B cell (primary cell): ENCODE results near the gene CATSPERZ. TPM values are rescaled to one million over a fixed set of nuclear protein-coding genes. Genes with fewer than 3 reads are reported as not detected.

ENCODE experiments used
- ATAC-seq: fragments of 200-7000 bp; cut with Tn5 transposase; one replicate; pipeline ENCODE4 v1.10.0; 2021; ENCODE audit warnings: low read depth, mild to moderate bottlenecking, moderate number of reproducible peaks, moderate library complexity
- CTCF ChIA-PET: fragments of 350-600 bp; sonication (Branson Sonifier 250); formaldehyde crosslinking; loops from one replicate; lab custom pipeline; 2021; ENCODE audit warnings: antibody characterized with exemption, inconsistent platforms; lab: Charles Lee
- POLR2A ChIA-PET: fragments of 350-600 bp; sonication (Branson Sonifier 250); formaldehyde crosslinking; loops from one replicate; lab custom pipeline; 2021; ENCODE audit warnings: antibody characterized with exemption; lab: Charles Lee
- DNase-seq: peaks from one replicate; pipeline ENCODE4 v3.0.0; 2013
- H2AFZ ChIP-seq: 2 replicates; pipeline ENCODE4 v1.6.1; 2012; ENCODE audit warnings: mild to moderate bottlenecking, low read depth, low read length; ENCODE audit not compliant: insufficient read depth, poor library complexity, severe bottlenecking
- H3K27ac ChIP-seq, 2 donors: 1 replicate in 1 of 2; 2 replicates in 1 of 2; pipeline ENCODE4 v1.5.1; 2012 to 2013; ENCODE audit warnings: low read length in 2 of 2, mild to moderate bottlenecking in 2 of 2, moderate library complexity in 1 of 2
- H3K27me3 ChIP-seq, 4 experiments: fragments of 200-600 bp in 1 of 4; sonication (generic) in 1 of 4; replicated peaks in 1 of 4; 1 replicate in 2 of 4; 2 replicates in 2 of 4; pipeline versions ENCODE4 v1.6.1 to v1.7.0; 2013 to 2016; ENCODE audit warnings: low read length in 3 of 4, mild to moderate bottlenecking in 2 of 4, mixed read lengths in 1 of 4, moderate library complexity in 1 of 4; ENCODE audit not compliant: insufficient read depth in 4 of 4, control insufficient read depth in 3 of 4; ENCODE audit errors: control extremely low read depth in 1 of 4
- H3K36me3 ChIP-seq, 2 experiments: replicated peaks in 1 of 2; 1 replicate in 1 of 2; 2 replicates in 1 of 2; pipeline versions ENCODE4 v1.6.1 to v1.7.1; 2013; ENCODE audit warnings: low read length in 1 of 2; ENCODE audit not compliant: insufficient read depth in 2 of 2, control insufficient read depth in 1 of 2; ENCODE audit errors: control extremely low read depth in 1 of 2, extremely low read depth in 1 of 2
- H3K4me1 ChIP-seq, 2 donors: fragments of 200-600 bp in 1 of 2; sonication (generic) in 1 of 2; 1 replicate in 1 of 2; 2 replicates in 1 of 2; pipeline versions ENCODE4 v1.5.1 to v1.6.1; 2013 to 2017; ENCODE audit warnings: low read length in 2 of 2; ENCODE audit not compliant: control insufficient read depth in 2 of 2, insufficient read depth in 2 of 2
- H3K4me2 ChIP-seq: replicated peaks from 2 replicates; pipeline ENCODE3; 2012; ENCODE audit warnings: mild to moderate bottlenecking, low read depth, low read length; ENCODE audit not compliant: poor library complexity, severe bottlenecking
- H3K4me3 ChIP-seq, 5 experiments: fragments of 200-600 bp in 1 of 5; sonication (generic) in 1 of 5; 1 replicate in 3 of 5; 2 replicates in 2 of 5; pipeline versions ENCODE4 v1.5.1 to v1.7.0; 2011 to 2016; ENCODE audit warnings: low read length in 4 of 5, mild to moderate bottlenecking in 4 of 5, low read depth in 2 of 5, control low read depth in 1 of 5, moderate library complexity in 1 of 5; ENCODE audit not compliant: insufficient read depth in 1 of 5; ENCODE audit errors: control extremely low read depth in 1 of 5, extremely low read depth in 1 of 5
- H3K79me2 ChIP-seq: fragments of 200-600 bp; sonication (generic); one replicate; pipeline ENCODE4 v1.6.0; 2016; ENCODE audit warnings: low read length; ENCODE audit not compliant: control insufficient read depth, insufficient read depth
- H3K9ac ChIP-seq: fragments of 200-600 bp; sonication (generic); 2 replicates; pipeline ENCODE4 v1.6.1; 2017; ENCODE audit warnings: mild to moderate bottlenecking, low read length, moderate library complexity
- H3K9me3 ChIP-seq, 3 donors: one replicate each; pipeline versions ENCODE4 v1.6.1 to v1.7.1; 2013; ENCODE audit warnings: low read length in 2 of 3; ENCODE audit not compliant: control insufficient read depth in 2 of 3, insufficient read depth in 1 of 3; ENCODE audit errors: control extremely low read depth in 1 of 3
- H4K20me1 ChIP-seq: 2 replicates; pipeline ENCODE4 v1.6.0; 2012; ENCODE audit warnings: mild to moderate bottlenecking, low read length; ENCODE audit not compliant: insufficient read depth, control insufficient read depth, poor library complexity, severe bottlenecking
- H3K27ac Mint-ChIP-seq: one replicate; pipeline ENCODE4 v1.8.0; 2021; ENCODE audit warnings: mixed read lengths
- H3K27me3 Mint-ChIP-seq: one replicate; pipeline ENCODE4 v1.8.0; 2021; ENCODE audit warnings: mixed read lengths
- H3K4me1 Mint-ChIP-seq: one replicate; pipeline ENCODE4 v1.8.0; 2021; ENCODE audit warnings: mixed read lengths
- H3K4me3 Mint-ChIP-seq: one replicate; pipeline ENCODE4 v1.8.0; 2021; ENCODE audit warnings: mixed read lengths
- H3K9me3 Mint-ChIP-seq: one replicate; pipeline ENCODE4 v1.8.0; 2022; ENCODE audit warnings: mixed read lengths; ENCODE audit not compliant: insufficient read depth
- CTCF ChIP-seq: fragments of 200-600 bp; IDR thresholded peaks from one replicate; pipeline ENCODE4 v1.8.0; 2022; ENCODE audit warnings: antibody characterized with exemption, mild to moderate bottlenecking
- EZH2 ChIP-seq: IDR thresholded peaks from 2 replicates; pipeline ENCODE4 v1.6.1; 2012; ENCODE audit warnings: borderline replicate concordance, low read depth, mild to moderate bottlenecking, moderate library complexity, low read length; ENCODE audit not compliant: insufficient read depth, poor library complexity, severe bottlenecking
- WGBS: methylation state at CpG from one replicate; pipeline ENCODE4 v1.1.5; 2013; ENCODE audit warnings: missing lambda C conversion rate; ENCODE audit not compliant: insufficient coverage; 5-methylcytosine and 5-hydroxymethylcytosine counted together
- intact Hi-C: fragments of 100-400 bp; cut with micrococcal nuclease; formaldehyde crosslinking; loops from one replicate; pipeline ENCODE4 v1.10.0; 2022
- polyA plus RNA-seq: library from polyadenylated mRNA; depleted of rRNA; stranded (reverse); fragments of >200 nt; gene quantifications from 2 replicates; pipeline ENCODE4 v1.2.3, GENCODE V29; 2012
- total RNA-seq, 2 donors: library from RNA; stranded (reverse); fragments of 120-200 nt in 1 of 2; gene quantifications; 1 replicate in 1 of 2; 2 replicates in 1 of 2; pipeline versions ENCODE4 v1.2.3 to v1.2.4, GENCODE V29; 2013 to 2022

Gene CATSPERZ
- total and polyA plus RNA-seq, 2 donors (not counting 1 experiment from before 2014, with no cell fraction given): 0.39 TPM; not detected in 1

GRCh38 chr11:64343767-64344559 is 43.8 kb downstream of the CATSPERZ start:
- CTCF ChIA-PET: interaction anchor here (2.0 to 5.5 kb wide), 3 partner anchors 10 to 27 kb away, joined by 11 to 63 read pairs (median 45); partner anchors contain the start of genes PRDX5 and TRMT112
- H3K9me3 Mint-ChIP-seq: no peaks in the 10 kb centered on the region

More at GRCh38 chr11:64343767-64344559, 43.8 kb downstream of the CATSPERZ start:
- Histone ChIP-seq H3K4me3 (no peak overlapping the region), H3K27ac (no peak overlapping the region), H3K9ac (no peak overlapping the region), H3K9me3 (no peaks in the 10 kb centered on the region), H3K27me3 (no peaks in the 10 kb centered on the region), H3K36me3 (peaks cover 4 to 33% of the 10 kb centered on the region in 2 experiments), H3K4me2 (no peak overlapping the region), H4K20me1 (peaks cover 51% of the 10 kb centered on the region), H2AFZ (no peak overlapping the region), H3K4me1 (peaks cover 28 to 32% of the 10 kb centered on the region in 2 donors), H3K79me2 (peaks cover 25% of the 10 kb centered on the region)
- intact Hi-C loops: no loop called here
- POLR2A ChIA-PET: no interaction called here
- peaks cover 40% of the 10 kb centered on the region for H3K4me1 Mint-ChIP-seq
- DNase-seq: no peak
- H3K27me3 Mint-ChIP-seq: no peaks in the 10 kb centered on the region
- no peak overlapping the region for H3K4me3 Mint-ChIP-seq
- TF ChIP-seq CTCF: no peak
- TF ChIP-seq EZH2: no peak
- H3K27ac Mint-ChIP-seq: no peak overlapping the region
- 94% methylated on average over 18 of the region's 18 CpGs for WGBS
- no peak for ATAC-seq
